Testis (tissue), 3 donors: ENCODE results near the gene PAX7. TPM values are rescaled to one million over a fixed set of nuclear protein-coding genes. Genes with fewer than 3 reads are reported as not detected.

Experiments used
- DNase-seq: peaks from one replicate; pipeline ENCODE4 v3.0.0-alpha.2; 2019
- H3K27ac ChIP-seq, 2 donors: fragments of 200-600 bp; sonication (generic); one replicate each; pipeline ENCODE4 v1.5.1; 2019
- H3K27me3 ChIP-seq: fragments of 200-600 bp; sonication (generic); one replicate; pipeline ENCODE4 v1.5.1; 2019
- H3K36me3 ChIP-seq: fragments of 200-600 bp; sonication (generic); one replicate; pipeline ENCODE4 v1.5.1; 2017; ENCODE audit warnings: low read depth; ENCODE audit errors: missing control alignments
- H3K4me1 ChIP-seq: fragments of 200-600 bp; sonication (generic); one replicate; pipeline ENCODE4 v1.5.1; 2019
- H3K4me3 ChIP-seq, 2 donors: fragments of 200-600 bp; sonication (generic); one replicate each; pipeline ENCODE4 v1.5.1; 2017 to 2019
- H3K9me3 ChIP-seq: fragments of 200-600 bp; sonication (generic); one replicate; pipeline ENCODE4 v1.5.1; 2017
- CTCF ChIP-seq, 3 experiments: fragments of 450-650 bp in 2 of 3; fragments of 200-600 bp in 1 of 3; sonication (generic) in 1 of 3; IDR thresholded peaks; one replicate each; pipeline ENCODE4 v1.5.1; 2016 to 2019; ENCODE audit warnings: antibody characterized with exemption in 3 of 3, mild to moderate bottlenecking in 2 of 3, moderate library complexity in 1 of 3
- POLR2A ChIP-seq: fragments of 450-650 bp; IDR thresholded peaks from one replicate; pipeline ENCODE4 v1.6.1; 2017; ENCODE audit warnings: antibody characterized with exemption, mild to moderate bottlenecking, moderate library complexity
- WGBS, 2 donors: methylation state at CpG; one replicate each; pipeline ENCODE4 v1.1.5; 2018; 5-methylcytosine and 5-hydroxymethylcytosine counted together
- intact Hi-C: fragments of 100-400 bp; cut with DNase I; formaldehyde crosslinking; loops from one replicate; pipeline ENCODE4 v1.15.1; 2023; ENCODE audit warnings: low total_unique reads
- polyA plus RNA-seq: library from polyadenylated mRNA; stranded (reverse); fragments of 350-450 nt; fragmentation: Illumina TruSeq; extraction: RNeasy Lipid Tissue Mini Kit (QIAGEN cat#74804); gene quantifications from one replicate; pipeline ENCODE4 v1.2.3, GENCODE V29; 2014; ENCODE audit warnings: low read depth, low replicate concordance; ENCODE audit not compliant: insufficient read depth
- total RNA-seq, 2 donors: library from RNA; depleted of rRNA; stranded (reverse); fragments of >200 nt; gene quantifications; one replicate each; pipeline ENCODE4 v1.2.3, GENCODE V29; 2016

PAX7 gene
- total and polyA plus RNA-seq, 3 donors from 2014 or later: 0.16 to 0.37 (median 0.18) TPM

GRCh38 chr1:18768086-18768485 is 137.4 kb downstream of the PAX7 start:
- no peaks in the 10 kb centered on the region for H3K27me3 ChIP-seq
- H3K36me3 ChIP-seq: no peaks in the 10 kb centered on the region
- no peak overlapping the region for H3K27ac ChIP-seq
- DNase-seq: no peak
- 69 to 72% methylated on average over 4 of the region's 4 CpGs for WGBS, 2 donors
- intact Hi-C loops: no loop called here
- H3K4me3 ChIP-seq: no peak overlapping the region
- peaks cover 4% of the 10 kb centered on the region for H3K4me1 ChIP-seq
- TF ChIP-seq POLR2A (no peak), CTCF (IDR thresholded peaks at IDR 0.05) (no peak)
- no peaks in the 10 kb centered on the region for H3K9me3 ChIP-seq

DNA sequence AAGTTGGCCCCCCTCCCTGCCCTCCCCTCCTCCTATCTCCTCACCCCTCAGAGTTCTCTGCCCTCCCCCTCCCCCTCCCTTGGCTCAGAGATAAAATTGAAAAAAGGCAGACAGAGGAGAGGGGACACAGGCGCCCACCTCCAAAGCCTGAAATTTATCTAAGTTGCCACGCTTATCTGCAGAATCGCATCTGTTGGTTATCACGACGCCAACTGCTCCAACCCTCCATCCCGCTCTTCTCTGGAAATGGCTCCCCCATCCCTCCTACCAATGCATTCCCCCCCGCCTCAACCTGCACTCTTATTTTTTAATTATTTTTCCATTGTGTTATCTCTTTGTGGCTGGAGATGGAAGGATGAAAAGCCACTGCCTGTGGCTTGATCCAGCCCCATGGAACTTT is 138.5 kb downstream of the PAX7 start:
- no peaks in the 10 kb centered on the region for H3K9me3 ChIP-seq
- H3K27me3 ChIP-seq: no peaks in the 10 kb centered on the region
- WGBS, 2 donors: 53 to 62% methylated on average over 7 of the region's 7 CpGs
- no peaks in the 10 kb centered on the region for H3K36me3 ChIP-seq
- peaks cover 4% of the 10 kb centered on the region for H3K4me1 ChIP-seq
- DNase-seq: no peak
- intact Hi-C loops: no loop called here
- no peak overlapping the region for H3K4me3 ChIP-seq
- H3K27ac ChIP-seq: no peak overlapping the region
- TF ChIP-seq CTCF (IDR thresholded peaks at IDR 0.05) (no peak), POLR2A (no peak)

- Histone ChIP-seq H3K4me3 (no peak overlapping the region), H3K9me3 (no peaks in the 10 kb centered on the region), H3K27me3 (no peaks in the 10 kb centered on the region), H3K4me1 (no peaks in the 10 kb centered on the region), H3K36me3 (no peaks in the 10 kb centered on the region), H3K27ac (no peak overlapping the region)
- DNase-seq: no peak
- WGBS, 2 donors: 70 to 72% methylated on average over 5 of the region's 5 CpGs
- TF ChIP-seq POLR2A: no peak
- TF ChIP-seq CTCF (IDR thresholded peaks at IDR 0.05): no peak
- intact Hi-C loops: no loop called here
Observed at GRCh38 chr1:18770799-18771198, 140.2 kb downstream of the PAX7 start.

DNA sequence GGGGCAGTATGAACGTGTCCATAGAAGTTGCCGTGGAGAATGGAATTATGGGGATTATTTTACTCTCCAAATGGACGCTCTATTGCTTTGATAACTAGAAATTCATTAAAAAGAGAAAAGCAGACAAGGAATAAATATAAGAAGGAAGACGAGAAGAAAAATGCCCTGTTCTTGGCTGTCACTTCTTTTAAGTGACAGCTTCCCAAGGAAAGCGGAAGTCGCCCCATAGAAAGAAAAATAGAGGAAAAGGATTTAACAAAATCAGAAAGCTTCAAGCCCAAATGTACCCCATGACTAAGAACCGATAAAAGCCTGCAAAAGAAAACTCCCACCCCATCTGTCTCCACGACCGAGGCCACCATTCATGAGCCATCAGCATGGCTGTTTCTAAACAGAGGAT is 143.1 kb downstream of the PAX7 start:
- 82 to 84% methylated on average over 9 of the region's 9 CpGs for WGBS, 2 donors
- no peak for TF ChIP-seq POLR2A
- TF ChIP-seq CTCF (IDR thresholded peaks at IDR 0.05): no peak
- no peaks in the 10 kb centered on the region for H3K27me3 ChIP-seq

GRCh38 chr1:18775341-18775740 is 144.7 kb downstream of the PAX7 start:
- Histone ChIP-seq H3K27ac (no peak overlapping the region), H3K9me3 (no peaks in the 10 kb centered on the region), H3K27me3 (no peaks in the 10 kb centered on the region), H3K36me3 (no peaks in the 10 kb centered on the region), H3K4me3 (no peak overlapping the region), H3K4me1 (no peaks in the 10 kb centered on the region)
- WGBS, 2 donors: 87 to 100% methylated on average over 1 of the region's 1 CpG
- TF ChIP-seq POLR2A: no peak
- TF ChIP-seq CTCF (IDR thresholded peaks at IDR 0.05): no peak
- intact Hi-C loops: no loop called here
- no peak for DNase-seq

More for the DNA sequence above, 143.1 kb downstream of the PAX7 start:
- no peak for DNase-seq
- intact Hi-C loops: no loop called here
- H3K27ac ChIP-seq: no peak overlapping the region
- H3K4me3 ChIP-seq: no peak overlapping the region
- H3K9me3 ChIP-seq: no peaks in the 10 kb centered on the region
- H3K36me3 ChIP-seq: no peaks in the 10 kb centered on the region
- H3K4me1 ChIP-seq: no peaks in the 10 kb centered on the region
